Measurements from ENCODE around the gene CD2AP. TPM values are rescaled to one million over a fixed set of nuclear protein-coding genes. Genes with fewer than 3 reads are reported as not detected.

Gene CD2AP
- total and polyA plus RNA-seq, 2 donors (not counting 1 experiment from before 2014, with no cell fraction given): 4.7 to 43.3 TPM

- Histone ChIP-seq H3K9me3 (ENCODE audit: control extremely low read depth in 1 of 3, control insufficient read depth in 2 of 3, insufficient read depth in 1 of 3, low read length in 2 of 3) (no peaks in the 10 kb centered on the region), H3K4me3 (ENCODE audit: control extremely low read depth in 1 of 5, extremely low read depth in 1 of 5, insufficient read depth in 1 of 5, low read depth in 2 of 5, low read length in 4 of 5) (no peak overlapping the region), H3K9ac (ENCODE audit: low read length) (no peak overlapping the region), H3K4me2 (replicated peaks; ENCODE audit: low read depth, low read length, poor library complexity, severe bottlenecking) (no peak overlapping the region), H2AFZ (ENCODE audit: insufficient read depth, low read depth, low read length, poor library complexity, severe bottlenecking) (no peak overlapping the region), H3K27ac (ENCODE audit: low read length in 2 of 2) (no peak overlapping the region), H3K36me3 (replicated peaks in 1 of 2; ENCODE audit: control extremely low read depth in 1 of 2, control insufficient read depth in 1 of 2, extremely low read depth in 1 of 2, insufficient read depth in 2 of 2, low read length in 1 of 2) (no peaks in the 10 kb centered on the region), H3K79me2 (ENCODE audit: control insufficient read depth, insufficient read depth, low read length) (peaks cover 97% of the 10 kb centered on the region), H3K4me1 (ENCODE audit: control insufficient read depth in 2 of 2, insufficient read depth in 2 of 2, low read length in 2 of 2) (no peaks in the 10 kb centered on the region), H3K27me3 (replicated peaks in 1 of 4; ENCODE audit: control extremely low read depth in 1 of 4, control insufficient read depth in 3 of 4, insufficient read depth in 4 of 4, low read length in 3 of 4) (no peaks in the 10 kb centered on the region), H4K20me1 (ENCODE audit: control insufficient read depth, insufficient read depth, low read length, poor library complexity, severe bottlenecking) (peaks cover 42% of the 10 kb centered on the region)
- DNase-seq: no peak
- 100% methylated on average over 1 of the region's 2 CpGs for WGBS (ENCODE audit: insufficient coverage)
- H3K4me3 Mint-ChIP-seq: no peak overlapping the region
- TF ChIP-seq EZH2 (IDR thresholded peaks at IDR 0.05; ENCODE audit: borderline replicate concordance, insufficient read depth, low read depth, low read length, poor library complexity, severe bottlenecking): no peak
- no peak for TF ChIP-seq CTCF (IDR thresholded peaks at IDR 0.05)
- ChIA-PET POLR2A (interaction anchor here (0.7 kb wide), 1 partner anchor 12 kb away, joined by 7 read pairs; no protein-coding TSS in a partner anchor), CTCF (no interaction called here)
- H3K9me3 Mint-ChIP-seq (ENCODE audit: insufficient read depth): no peaks in the 10 kb centered on the region
- peaks cover 43% of the 10 kb centered on the region for H3K4me1 Mint-ChIP-seq
- intact Hi-C loops (cut with micrococcal nuclease): no loop called here
- no peak for ATAC-seq (ENCODE audit: low read depth)
- no peaks in the 10 kb centered on the region for H3K27me3 Mint-ChIP-seq
- no peak overlapping the region for H3K27ac Mint-ChIP-seq
These were observed 12.4 kb downstream of the CD2AP start for GRCh38 chr6:47489995-47490394.

GRCh38 chr6:47490676-47491075 is 13.1 kb downstream of the CD2AP start:
- peaks cover 48% of the 10 kb centered on the region for H3K4me1 Mint-ChIP-seq
- ChIA-PET CTCF (no interaction called here), POLR2A (no interaction called here)
- H3K9me3 ChIP-seq (ENCODE audit: control extremely low read depth in 1 of 3, control insufficient read depth in 2 of 3, insufficient read depth in 1 of 3, low read length in 2 of 3): no peaks in the 10 kb centered on the region
- no peak for ATAC-seq (ENCODE audit: low read depth)
- no peak overlapping the region for H3K4me3 Mint-ChIP-seq
- H4K20me1 ChIP-seq (ENCODE audit: control insufficient read depth, insufficient read depth, low read length, poor library complexity, severe bottlenecking): peaks cover 48% of the 10 kb centered on the region
- H3K79me2 ChIP-seq (ENCODE audit: control insufficient read depth, insufficient read depth, low read length): peaks cover 99% of the 10 kb centered on the region
- no peaks in the 10 kb centered on the region for H3K36me3 ChIP-seq (replicated peaks in 1 of 2; ENCODE audit: control extremely low read depth in 1 of 2, control insufficient read depth in 1 of 2, extremely low read depth in 1 of 2, insufficient read depth in 2 of 2, low read length in 1 of 2)
- H2AFZ ChIP-seq (ENCODE audit: insufficient read depth, low read depth, low read length, poor library complexity, severe bottlenecking): no peak overlapping the region
- intact Hi-C loops (cut with micrococcal nuclease): no loop called here
- H3K27me3 Mint-ChIP-seq: no peaks in the 10 kb centered on the region
- no peak for DNase-seq
- H3K27ac Mint-ChIP-seq: no peak overlapping the region
- WGBS (ENCODE audit: insufficient coverage): no CpG with 5 or more reads among the region's 1 CpG
- TF ChIP-seq CTCF (IDR thresholded peaks at IDR 0.05): no peak
- TF ChIP-seq EZH2 (IDR thresholded peaks at IDR 0.05; ENCODE audit: borderline replicate concordance, insufficient read depth, low read depth, low read length, poor library complexity, severe bottlenecking): no peak
- H3K4me1 ChIP-seq (ENCODE audit: control insufficient read depth in 2 of 2, insufficient read depth in 2 of 2, low read length in 2 of 2): no peaks in the 10 kb centered on the region
- no peak overlapping the region for H3K4me2 ChIP-seq (replicated peaks; ENCODE audit: low read depth, low read length, poor library complexity, severe bottlenecking)
- H3K27me3 ChIP-seq (replicated peaks in 1 of 4; ENCODE audit: control extremely low read depth in 1 of 4, control insufficient read depth in 3 of 4, insufficient read depth in 4 of 4, low read length in 3 of 4): no peaks in the 10 kb centered on the region
- H3K9ac ChIP-seq (ENCODE audit: low read length): no peak overlapping the region
- H3K27ac ChIP-seq (ENCODE audit: low read length in 2 of 2): no peak overlapping the region
- no peaks in the 10 kb centered on the region for H3K9me3 Mint-ChIP-seq (ENCODE audit: insufficient read depth)
- H3K4me3 ChIP-seq (ENCODE audit: control extremely low read depth in 1 of 5, extremely low read depth in 1 of 5, insufficient read depth in 1 of 5, low read depth in 2 of 5, low read length in 4 of 5): no peak overlapping the region

Data from B cell (primary cell).